ENCODE data around the gene WDR82.

WDR82 gene

DNA sequence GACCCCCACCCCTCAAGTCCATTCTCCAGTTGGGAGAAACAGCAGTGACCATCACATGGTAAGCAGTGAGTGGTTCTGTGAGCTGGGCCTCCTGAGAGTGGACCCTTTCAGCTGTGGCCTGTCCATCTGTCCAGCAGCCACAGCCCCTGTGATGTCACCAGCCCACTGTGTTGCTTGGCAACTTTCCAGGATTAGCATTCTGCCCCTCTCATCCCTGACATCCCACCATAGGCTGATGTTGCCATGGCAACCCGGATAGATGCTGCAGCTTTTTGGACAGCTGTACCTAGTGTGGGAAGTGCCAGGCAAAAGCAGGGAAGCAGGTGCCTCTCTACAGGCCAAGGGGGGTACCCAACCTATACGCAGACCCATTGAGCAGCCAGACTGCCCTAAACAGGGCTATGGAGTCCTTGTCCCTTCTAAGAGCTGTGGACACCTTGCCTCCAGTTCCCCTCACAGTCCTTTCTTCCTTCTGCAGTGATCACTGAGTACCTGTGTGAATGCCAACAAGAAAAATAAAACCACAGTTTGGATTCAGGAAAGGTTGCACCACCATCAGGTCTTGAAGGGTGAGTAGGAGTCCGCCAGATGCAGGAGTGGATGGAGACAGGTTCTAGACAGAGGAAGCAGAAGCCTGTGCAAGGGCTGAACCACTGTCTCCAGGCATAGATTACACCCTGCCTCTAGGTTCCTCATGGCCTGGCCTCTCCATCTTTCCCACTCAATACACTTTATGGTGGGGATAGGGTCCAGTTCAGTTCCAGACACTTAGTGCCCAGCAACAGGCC is 37.7 kb upstream of the WDR82 start, which contains the start of gene DNAH1:
Gene DNAH1, plus strand, starts transcription at position 343 of the 788 bp plus-strand sequence. CDS start 6,124 bp downstream, outside the sequence.
- Histone ChIP-seq H3K4me1 (ENCODE audit: control insufficient read depth, insufficient read depth, low read length) (peaks cover 29% of the 10 kb centered on the region), H3K27me3 (ENCODE audit: control insufficient read depth, insufficient read depth, low read length) (no peaks in the 10 kb centered on the region), H3K4me3 (ENCODE audit: low read length) (no peak within 1 kb of the TSS), H3K36me3 (ENCODE audit: control insufficient read depth, insufficient read depth, low read length) (no peaks in the 10 kb centered on the region), H3K9ac (ENCODE audit: low read length) (peak within 1 kb of the TSS; percentile 58), H3K9me3 (ENCODE audit: control insufficient read depth, low read length) (no peaks in the 10 kb centered on the region)

DNA sequence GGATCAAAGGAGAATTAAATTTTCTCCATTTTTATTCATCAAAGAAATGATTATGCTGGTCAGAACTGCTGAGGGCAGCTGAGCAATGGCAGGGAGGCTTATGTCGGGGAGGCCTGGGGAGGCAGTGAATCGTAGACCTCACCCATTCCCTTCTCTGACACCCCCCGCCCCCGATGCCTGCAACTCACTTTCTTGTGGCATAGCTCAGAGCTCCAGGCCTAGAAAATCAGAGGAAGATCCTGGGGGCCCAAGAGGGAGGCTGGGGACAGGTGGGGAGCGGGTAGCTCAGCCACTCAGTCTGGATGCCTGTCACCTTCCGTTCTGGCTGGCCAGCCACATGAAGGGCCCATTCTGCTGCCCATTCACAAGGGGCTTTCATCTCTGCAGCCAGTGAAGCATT is 36.6 kb upstream of the WDR82 start:
- Histone ChIP-seq H3K9me3 (ENCODE audit: control insufficient read depth, low read length) (no peaks in the 10 kb centered on the region), H3K4me3 (ENCODE audit: low read length) (no peak overlapping the region), H3K9ac (ENCODE audit: low read length) (no peak overlapping the region), H3K36me3 (ENCODE audit: control insufficient read depth, insufficient read depth, low read length) (no peaks in the 10 kb centered on the region), H3K4me1 (ENCODE audit: control insufficient read depth, insufficient read depth, low read length) (peaks cover 29% of the 10 kb centered on the region), H3K27me3 (ENCODE audit: control insufficient read depth, insufficient read depth, low read length) (no peaks in the 10 kb centered on the region)

DNA sequence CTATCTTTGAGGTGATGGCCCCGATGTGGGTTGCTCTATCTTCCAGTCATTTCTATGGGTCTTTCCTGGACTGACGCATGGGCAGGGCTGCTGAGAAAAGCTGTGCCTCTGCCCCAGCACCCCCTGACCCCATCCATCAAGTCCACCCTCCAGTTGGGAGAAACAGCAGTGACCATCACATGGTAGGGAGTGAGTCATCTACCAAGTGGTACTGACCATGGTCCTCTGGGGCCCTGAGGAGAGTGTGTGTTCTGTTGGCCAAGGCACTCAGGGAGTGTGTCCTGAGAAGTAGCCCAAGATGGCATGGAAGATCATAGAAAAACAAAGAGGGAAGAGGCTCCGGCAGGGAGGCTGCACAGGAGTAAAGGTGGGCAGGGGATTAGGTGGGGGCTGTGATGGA is 36.0 kb upstream of the WDR82 start:
- H3K36me3 ChIP-seq (ENCODE audit: control insufficient read depth, insufficient read depth, low read length) = no peaks in the 10 kb centered on the region
- H3K9me3 ChIP-seq (ENCODE audit: control insufficient read depth, low read length) = no peaks in the 10 kb centered on the region
- no peaks in the 10 kb centered on the region for H3K27me3 ChIP-seq (ENCODE audit: control insufficient read depth, insufficient read depth, low read length)
- no peak overlapping the region for H3K4me3 ChIP-seq (ENCODE audit: low read length)
- peaks cover 29% of the 10 kb centered on the region for H3K4me1 ChIP-seq (ENCODE audit: control insufficient read depth, insufficient read depth, low read length)
- H3K9ac ChIP-seq (ENCODE audit: low read length) = no peak overlapping the region

- Histone ChIP-seq H3K36me3 (ENCODE audit: control insufficient read depth, insufficient read depth, low read length) (no peaks in the 10 kb centered on the region), H3K9me3 (ENCODE audit: control insufficient read depth, low read length) (no peaks in the 10 kb centered on the region), H3K4me3 (ENCODE audit: low read length) (no peak overlapping the region), H3K4me1 (ENCODE audit: control insufficient read depth, insufficient read depth, low read length) (peaks cover 28% of the 10 kb centered on the region), H3K27me3 (ENCODE audit: control insufficient read depth, insufficient read depth, low read length) (no peaks in the 10 kb centered on the region), H3K9ac (ENCODE audit: low read length) (no peak overlapping the region)
Measured at GRCh38 chr3:52313774-52314188, 35.3 kb upstream of the WDR82 start.

DNA sequence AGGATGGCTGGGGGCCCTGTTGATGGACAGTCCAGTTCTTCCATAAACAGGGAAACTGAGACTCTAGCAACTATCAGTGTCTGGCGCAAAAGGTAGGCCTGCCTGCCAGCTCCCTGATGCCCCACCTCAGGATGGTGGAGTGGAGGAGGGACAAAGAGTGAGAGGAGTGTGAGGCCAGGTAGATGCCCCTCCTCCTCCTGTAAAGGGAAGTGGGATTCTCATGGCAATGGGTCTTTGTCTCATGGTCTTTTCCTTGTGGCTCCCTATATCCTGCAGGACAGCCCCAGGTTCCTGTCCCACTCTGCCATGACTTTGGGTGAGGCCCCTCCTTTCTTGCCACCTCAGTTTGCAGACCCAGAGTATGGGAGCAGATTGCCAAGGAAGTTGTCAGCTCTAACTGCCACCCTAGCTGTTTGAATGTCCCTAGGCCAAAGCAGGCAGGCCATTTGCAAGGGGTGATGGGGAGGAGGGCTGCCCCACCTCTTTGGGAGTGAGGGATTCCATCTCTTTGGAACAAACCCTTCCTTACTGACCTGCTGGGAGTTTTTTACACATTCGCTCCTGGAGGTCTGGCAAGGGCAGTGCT is 34.8 kb upstream of the WDR82 start:
- no peaks in the 10 kb centered on the region for H3K9me3 ChIP-seq (ENCODE audit: control insufficient read depth, low read length)
- no peaks in the 10 kb centered on the region for H3K36me3 ChIP-seq (ENCODE audit: control insufficient read depth, insufficient read depth, low read length)
- H3K9ac ChIP-seq (ENCODE audit: low read length) = no peak overlapping the region
- H3K4me1 ChIP-seq (ENCODE audit: control insufficient read depth, insufficient read depth, low read length) = peaks cover 23% of the 10 kb centered on the region
- H3K27me3 ChIP-seq (ENCODE audit: control insufficient read depth, insufficient read depth, low read length) = no peaks in the 10 kb centered on the region
- H3K4me3 ChIP-seq (ENCODE audit: low read length) = no peak overlapping the region

DNA sequence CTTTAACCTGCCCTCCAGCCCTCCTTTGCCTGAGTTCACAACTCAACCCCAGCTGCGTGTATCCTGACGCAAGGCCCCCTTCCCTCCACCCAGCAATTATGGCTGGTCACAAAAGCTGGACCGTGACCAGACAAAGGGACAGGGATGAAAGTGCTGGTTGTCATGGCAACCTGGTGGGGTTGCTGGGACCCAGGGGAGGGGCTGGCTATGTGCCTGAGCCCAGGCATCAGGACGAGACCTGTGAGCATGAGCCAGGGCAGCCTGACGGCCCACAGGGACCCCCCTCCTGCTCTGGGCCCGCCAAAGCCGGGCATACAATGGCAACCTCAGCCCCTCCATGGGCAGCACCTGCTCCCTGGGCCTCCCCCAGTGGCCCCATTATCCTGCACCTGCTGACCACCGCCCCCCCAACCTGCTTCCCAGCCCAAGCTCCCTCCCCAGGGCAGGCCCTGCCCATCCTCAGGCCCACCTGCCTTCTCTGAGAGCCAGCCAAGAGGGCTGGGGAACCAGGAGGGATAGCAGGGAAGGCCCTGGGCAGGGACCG is 33.2 kb upstream of the WDR82 start:
- Histone ChIP-seq H3K4me3 (ENCODE audit: low read length) (no peak overlapping the region), H3K36me3 (ENCODE audit: control insufficient read depth, insufficient read depth, low read length) (no peaks in the 10 kb centered on the region), H3K9me3 (ENCODE audit: control insufficient read depth, low read length) (no peaks in the 10 kb centered on the region), H3K27me3 (ENCODE audit: control insufficient read depth, insufficient read depth, low read length) (no peaks in the 10 kb centered on the region), H3K4me1 (ENCODE audit: control insufficient read depth, insufficient read depth, low read length) (peaks cover 12% of the 10 kb centered on the region), H3K9ac (ENCODE audit: low read length) (no peak overlapping the region)

GRCh38 chr3:52310861-52311575 is 32.6 kb upstream of the WDR82 start:
- H3K4me3 ChIP-seq (ENCODE audit: low read length) = no peak overlapping the region
- H3K27me3 ChIP-seq (ENCODE audit: control insufficient read depth, insufficient read depth, low read length) = no peaks in the 10 kb centered on the region
- H3K4me1 ChIP-seq (ENCODE audit: control insufficient read depth, insufficient read depth, low read length) = peaks cover 12% of the 10 kb centered on the region
- no peak overlapping the region for H3K9ac ChIP-seq (ENCODE audit: low read length)
- H3K36me3 ChIP-seq (ENCODE audit: control insufficient read depth, insufficient read depth, low read length) = no peaks in the 10 kb centered on the region
- H3K9me3 ChIP-seq (ENCODE audit: control insufficient read depth, low read length) = no peaks in the 10 kb centered on the region

GRCh38 chr3:52308308-52308707 is 29.9 kb upstream of the WDR82 start:
- Histone ChIP-seq H3K4me1 (ENCODE audit: control insufficient read depth, insufficient read depth, low read length) (peaks cover 2% of the 10 kb centered on the region), H3K4me3 (ENCODE audit: low read length) (no peak overlapping the region), H3K9ac (ENCODE audit: low read length) (no peak overlapping the region), H3K36me3 (ENCODE audit: control insufficient read depth, insufficient read depth, low read length) (no peaks in the 10 kb centered on the region), H3K9me3 (ENCODE audit: control insufficient read depth, low read length) (no peaks in the 10 kb centered on the region), H3K27me3 (ENCODE audit: control insufficient read depth, insufficient read depth, low read length) (no peaks in the 10 kb centered on the region)

DNA sequence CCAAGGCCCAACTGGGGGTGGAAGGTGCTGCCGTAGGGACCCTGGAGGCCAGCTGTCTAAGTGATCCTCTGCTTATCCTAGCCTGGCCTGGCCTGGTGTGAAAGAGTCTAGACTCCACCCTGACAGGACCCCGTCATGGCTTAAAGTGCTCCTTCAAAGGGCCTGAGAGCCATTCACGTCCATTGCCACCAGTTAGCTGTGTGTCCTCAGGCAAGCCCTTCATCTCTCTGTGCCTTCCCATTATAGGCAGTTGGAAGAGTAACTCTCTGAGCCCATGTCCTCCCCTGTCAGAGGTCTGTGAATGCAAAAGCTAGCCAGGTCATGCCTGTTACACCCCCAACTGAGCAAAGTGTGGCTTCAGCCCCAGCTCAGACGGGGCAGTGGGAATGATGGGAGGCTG is 28.5 kb upstream of the WDR82 start:
- H3K4me1 ChIP-seq (ENCODE audit: control insufficient read depth, insufficient read depth, low read length) = no peaks in the 10 kb centered on the region
- no peaks in the 10 kb centered on the region for H3K36me3 ChIP-seq (ENCODE audit: control insufficient read depth, insufficient read depth, low read length)
- H3K9ac ChIP-seq (ENCODE audit: low read length) = no peak overlapping the region
- H3K4me3 ChIP-seq (ENCODE audit: low read length) = no peak overlapping the region
- no peaks in the 10 kb centered on the region for H3K27me3 ChIP-seq (ENCODE audit: control insufficient read depth, insufficient read depth, low read length)
- no peaks in the 10 kb centered on the region for H3K9me3 ChIP-seq (ENCODE audit: control insufficient read depth, low read length)

DNA sequence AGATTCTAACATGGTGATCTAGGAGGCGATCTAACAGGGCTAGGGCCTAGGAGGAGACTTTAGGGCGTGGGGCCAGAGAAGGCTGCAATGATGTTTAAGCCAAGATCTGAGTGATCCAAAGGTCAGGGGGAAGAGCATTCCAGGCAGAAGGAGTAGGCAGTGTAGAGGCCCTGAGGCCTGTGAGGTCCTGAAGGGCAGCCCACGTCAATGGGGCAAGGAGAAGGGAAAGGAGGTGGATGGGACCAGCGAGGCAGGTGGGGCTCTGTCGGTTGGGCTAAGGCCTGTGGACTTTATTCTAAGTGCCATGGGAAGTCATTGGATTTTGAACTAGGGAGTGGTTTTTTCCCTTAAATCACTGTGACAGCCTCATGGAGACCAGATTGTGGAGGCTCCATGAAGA is 27.5 kb upstream of the WDR82 start:
- Histone ChIP-seq H3K4me1 (ENCODE audit: control insufficient read depth, insufficient read depth, low read length) (peaks cover 2% of the 10 kb centered on the region), H3K9ac (ENCODE audit: low read length) (no peak overlapping the region), H3K4me3 (ENCODE audit: low read length) (no peak overlapping the region), H3K27me3 (ENCODE audit: control insufficient read depth, insufficient read depth, low read length) (no peaks in the 10 kb centered on the region), H3K9me3 (ENCODE audit: control insufficient read depth, low read length) (no peaks in the 10 kb centered on the region), H3K36me3 (ENCODE audit: control insufficient read depth, insufficient read depth, low read length) (no peaks in the 10 kb centered on the region)

DNA sequence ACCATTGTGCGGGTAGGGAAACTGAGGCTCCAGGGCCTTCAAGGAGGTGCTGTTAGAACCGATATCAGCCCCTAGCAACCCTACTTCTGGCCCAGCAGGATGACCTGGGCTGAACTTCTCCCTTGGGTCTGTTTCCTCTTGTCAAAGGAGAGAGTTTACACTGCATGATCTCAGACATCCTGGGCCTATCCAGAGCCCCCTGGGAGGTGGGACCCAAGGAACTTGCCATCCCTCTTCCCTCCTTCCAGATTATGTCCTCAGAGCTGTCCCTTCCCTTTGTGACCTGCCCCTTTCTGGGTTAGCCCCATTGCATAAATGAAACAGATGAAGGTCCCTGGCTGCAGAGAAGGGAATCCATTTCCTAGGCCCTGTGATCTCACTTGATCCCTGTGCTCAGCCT is 25.4 kb upstream of the WDR82 start:
- H3K27me3 ChIP-seq (ENCODE audit: control insufficient read depth, insufficient read depth, low read length) = no peaks in the 10 kb centered on the region
- H3K4me3 ChIP-seq (ENCODE audit: low read length) = no peak overlapping the region
- H3K9me3 ChIP-seq (ENCODE audit: control insufficient read depth, low read length) = no peaks in the 10 kb centered on the region
- H3K36me3 ChIP-seq (ENCODE audit: control insufficient read depth, insufficient read depth, low read length) = no peaks in the 10 kb centered on the region
- peaks cover 22% of the 10 kb centered on the region for H3K4me1 ChIP-seq (ENCODE audit: control insufficient read depth, insufficient read depth, low read length)
- no peak overlapping the region for H3K9ac ChIP-seq (ENCODE audit: low read length)
